OCI-LY3 (cell line): Measurements from ENCODE around the gene MED29.

Experiments
- H2AFZ ChIP-seq: fragments of 200-600, 300-600 bp; shearing (Covaris generic); 2 replicates; pipeline ENCODE4 v1.6.0; 2014; ENCODE audit warnings: antibody characterized with exemption, low read depth, low read length
- H3K27ac ChIP-seq: fragments of 200-600, 300-600 bp; sonication (generic); 2 replicates; pipeline ENCODE4 v1.5.1; 2014; ENCODE audit warnings: mild to moderate bottlenecking, low read length, moderate library complexity, mixed read lengths
- H3K27me3 ChIP-seq: fragments of 200-600, 300-600 bp; sonication (generic); 2 replicates; pipeline ENCODE4 v1.6.1; 2014; ENCODE audit warnings: low read depth, low read length, mixed read lengths
- H3K36me3 ChIP-seq: fragments of 200-600, 300-600 bp; sonication (generic); replicated peaks from 2 replicates; pipeline ENCODE3; 2014; ENCODE audit warnings: low read depth, low read length, mixed read lengths
- H3K4me1 ChIP-seq: fragments of 300-600, 200-600 bp; sonication (generic); 2 replicates; pipeline ENCODE4 v1.6.1; 2014; ENCODE audit warnings: low read length, mixed read lengths
- H3K4me2 ChIP-seq: fragments of 200-600, 300-600 bp; sonication (generic); 2 replicates; pipeline ENCODE4 v1.6.1; 2014; ENCODE audit warnings: low read length, mixed read lengths
- H3K4me3 ChIP-seq: fragments of 300-600, 200-600 bp; sonication (generic); 2 replicates; pipeline ENCODE4 v1.5.1; 2014; ENCODE audit warnings: antibody characterized with exemption, mild to moderate bottlenecking, low read length, moderate library complexity
- H3K79me2 ChIP-seq: fragments of 300-600, 200-600 bp; shearing (Covaris generic); 2 replicates; pipeline ENCODE4 v1.6.1; 2014; ENCODE audit warnings: mild to moderate bottlenecking, low read length, mixed read lengths
- H3K9ac ChIP-seq: fragments of 300-600, 200-600 bp; shearing (Covaris generic); 2 replicates; pipeline ENCODE4 v1.6.0; 2014; ENCODE audit warnings: mild to moderate bottlenecking, low read length, moderate library complexity
- H3K9me3 ChIP-seq: fragments of 200-600, 300-600 bp; shearing (Covaris generic); 2 replicates; pipeline ENCODE4 v1.6.1; 2014; ENCODE audit warnings: low read length, mixed read lengths; ENCODE audit not compliant: insufficient read depth
- H4K20me1 ChIP-seq: fragments of 200-600, 300-600 bp; sonication (generic); 2 replicates; pipeline ENCODE4 v1.6.1; 2016; ENCODE audit warnings: low read length, mixed read lengths; ENCODE audit not compliant: insufficient read depth
- CTCF ChIP-seq: fragments of 200-600, 300-600 bp; sonication (generic); IDR thresholded peaks from 2 replicates; pipeline ENCODE4 v1.5.1; 2014; ENCODE audit warnings: antibody characterized with exemption, low read length, low read depth
- EZH2phosphoT487 ChIP-seq: fragments of 200-600 bp; shearing (Covaris generic); IDR thresholded peaks from 2 replicates; pipeline ENCODE4 v1.6.1; 2018; ENCODE audit warnings: antibody characterized with exemption, mixed run types, low read depth

Gene MED29

GRCh38 chr19:39386557-39386956 is 4.6 kb upstream of the MED29 start:
- H3K4me3 ChIP-seq = no peak overlapping the region
- H3K9me3 ChIP-seq = no peaks in the 10 kb centered on the region
- H4K20me1 ChIP-seq = no peaks in the 10 kb centered on the region
- H3K4me2 ChIP-seq = no peak overlapping the region
- no peak overlapping the region for H2AFZ ChIP-seq
- no peak overlapping the region for H3K9ac ChIP-seq
- peaks cover 6% of the 10 kb centered on the region for H3K4me1 ChIP-seq
- H3K79me2 ChIP-seq = peaks cover 16% of the 10 kb centered on the region
- peaks cover 49% of the 10 kb centered on the region for H3K36me3 ChIP-seq
- no peak overlapping the region for H3K27ac ChIP-seq
- TF ChIP-seq CTCF (no peak), EZH2phosphoT487 (no peak)
- H3K27me3 ChIP-seq = no peaks in the 10 kb centered on the region

GRCh38 chr19:39388657-39389056 is 2.5 kb upstream of the MED29 start:
- H3K27ac ChIP-seq = no peak overlapping the region
- peaks cover 42% of the 10 kb centered on the region for H3K36me3 ChIP-seq
- TF ChIP-seq EZH2phosphoT487 (no peak), CTCF (no peak)
- no peak overlapping the region for H3K9ac ChIP-seq
- no peak overlapping the region for H2AFZ ChIP-seq
- H3K79me2 ChIP-seq = peaks cover 34% of the 10 kb centered on the region
- no peak overlapping the region for H3K4me2 ChIP-seq
- H3K27me3 ChIP-seq = no peaks in the 10 kb centered on the region
- H3K4me1 ChIP-seq = peaks cover 11% of the 10 kb centered on the region
- no peak overlapping the region for H3K4me3 ChIP-seq
- H4K20me1 ChIP-seq = no peaks in the 10 kb centered on the region
- H3K9me3 ChIP-seq = no peaks in the 10 kb centered on the region

GRCh38 chr19:39389631-39390414 is 1.4 kb upstream of the MED29 start:
- Histone ChIP-seq H3K4me3 (peak overlapping the region; percentile 78), H4K20me1 (no peaks in the 10 kb centered on the region), H3K4me2 (peak overlapping the region; percentile 89), H2AFZ (no peak overlapping the region), H3K9ac (peak overlapping the region; percentile 86), H3K27ac (peak overlapping the region; percentile 82), H3K9me3 (no peaks in the 10 kb centered on the region), H3K36me3 (peaks cover 41% of the 10 kb centered on the region), H3K27me3 (no peaks in the 10 kb centered on the region), H3K4me1 (peaks cover 11% of the 10 kb centered on the region), H3K79me2 (peaks cover 35% of the 10 kb centered on the region)
- TF ChIP-seq CTCF = no peak
- no peak for TF ChIP-seq EZH2phosphoT487

- H4K20me1 ChIP-seq = no peaks in the 10 kb centered on the region
- H3K9ac ChIP-seq = peak overlapping the region; percentile 86
- peak overlapping the region; percentile 89 for H3K4me2 ChIP-seq
- peak overlapping the region; percentile 78 for H3K4me3 ChIP-seq
- H3K9me3 ChIP-seq = no peaks in the 10 kb centered on the region
- H3K27ac ChIP-seq = peak overlapping the region; percentile 82
- H3K79me2 ChIP-seq = peaks cover 35% of the 10 kb centered on the region
- H3K36me3 ChIP-seq = peaks cover 43% of the 10 kb centered on the region
- H3K4me1 ChIP-seq = peaks cover 11% of the 10 kb centered on the region
- peak overlapping the region; percentile 54; the same call in 1 of the 2 replicates for H2AFZ ChIP-seq
- TF ChIP-seq CTCF (no peak), EZH2phosphoT487 (no peak)
- no peaks in the 10 kb centered on the region for H3K27me3 ChIP-seq
These were observed 777 bp upstream of the MED29 start for GRCh38 chr19:39390451-39390750.
